ENCODE data around the gene SNCAIP. TPM values are rescaled to one million over a fixed set of nuclear protein-coding genes. Genes with fewer than 3 reads are reported as not detected.

SNCAIP gene
- total RNA-seq, 4 donors from 2014 or later: 4.9 to 7.7 (median 6.8) TPM

DNA sequence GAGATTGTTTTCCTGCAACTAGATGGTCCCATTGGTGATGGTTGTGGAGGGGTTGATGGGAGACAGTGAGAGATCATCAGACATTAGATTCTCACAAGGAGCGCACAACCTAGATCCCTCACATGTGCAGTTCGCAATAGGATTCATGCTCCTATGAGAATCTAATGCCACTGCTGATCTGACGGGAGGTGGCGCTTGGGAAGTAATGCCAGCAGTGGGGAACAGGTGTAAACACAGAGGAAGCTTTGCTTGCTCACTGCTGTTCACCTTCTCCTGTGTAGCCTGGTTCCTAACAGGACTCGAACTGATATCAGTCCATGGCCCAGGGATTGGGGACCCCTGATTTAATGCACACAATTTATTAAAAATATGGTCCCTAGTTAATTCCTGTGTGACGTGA lies 18.8 kb downstream of the SNCAIP start:
- TF ChIP-seq, protein P1, sequence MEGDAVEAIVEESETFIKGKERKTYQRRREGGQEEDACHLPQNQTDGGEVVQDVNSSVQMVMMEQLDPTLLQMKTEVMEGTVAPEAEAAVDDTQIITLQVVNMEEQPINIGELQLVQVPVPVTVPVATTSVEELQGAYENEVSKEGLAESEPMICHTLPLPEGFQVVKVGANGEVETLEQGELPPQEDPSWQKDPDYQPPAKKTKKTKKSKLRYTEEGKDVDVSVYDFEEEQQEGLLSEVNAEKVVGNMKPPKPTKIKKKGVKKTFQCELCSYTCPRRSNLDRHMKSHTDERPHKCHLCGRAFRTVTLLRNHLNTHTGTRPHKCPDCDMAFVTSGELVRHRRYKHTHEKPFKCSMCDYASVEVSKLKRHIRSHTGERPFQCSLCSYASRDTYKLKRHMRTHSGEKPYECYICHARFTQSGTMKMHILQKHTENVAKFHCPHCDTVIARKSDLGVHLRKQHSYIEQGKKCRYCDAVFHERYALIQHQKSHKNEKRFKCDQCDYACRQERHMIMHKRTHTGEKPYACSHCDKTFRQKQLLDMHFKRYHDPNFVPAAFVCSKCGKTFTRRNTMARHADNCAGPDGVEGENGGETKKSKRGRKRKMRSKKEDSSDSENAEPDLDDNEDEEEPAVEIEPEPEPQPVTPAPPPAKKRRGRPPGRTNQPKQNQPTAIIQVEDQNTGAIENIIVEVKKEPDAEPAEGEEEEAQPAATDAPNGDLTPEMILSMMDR (IDR thresholded peaks at IDR 0.05; ENCODE audit: low read depth): no peak

DNA sequence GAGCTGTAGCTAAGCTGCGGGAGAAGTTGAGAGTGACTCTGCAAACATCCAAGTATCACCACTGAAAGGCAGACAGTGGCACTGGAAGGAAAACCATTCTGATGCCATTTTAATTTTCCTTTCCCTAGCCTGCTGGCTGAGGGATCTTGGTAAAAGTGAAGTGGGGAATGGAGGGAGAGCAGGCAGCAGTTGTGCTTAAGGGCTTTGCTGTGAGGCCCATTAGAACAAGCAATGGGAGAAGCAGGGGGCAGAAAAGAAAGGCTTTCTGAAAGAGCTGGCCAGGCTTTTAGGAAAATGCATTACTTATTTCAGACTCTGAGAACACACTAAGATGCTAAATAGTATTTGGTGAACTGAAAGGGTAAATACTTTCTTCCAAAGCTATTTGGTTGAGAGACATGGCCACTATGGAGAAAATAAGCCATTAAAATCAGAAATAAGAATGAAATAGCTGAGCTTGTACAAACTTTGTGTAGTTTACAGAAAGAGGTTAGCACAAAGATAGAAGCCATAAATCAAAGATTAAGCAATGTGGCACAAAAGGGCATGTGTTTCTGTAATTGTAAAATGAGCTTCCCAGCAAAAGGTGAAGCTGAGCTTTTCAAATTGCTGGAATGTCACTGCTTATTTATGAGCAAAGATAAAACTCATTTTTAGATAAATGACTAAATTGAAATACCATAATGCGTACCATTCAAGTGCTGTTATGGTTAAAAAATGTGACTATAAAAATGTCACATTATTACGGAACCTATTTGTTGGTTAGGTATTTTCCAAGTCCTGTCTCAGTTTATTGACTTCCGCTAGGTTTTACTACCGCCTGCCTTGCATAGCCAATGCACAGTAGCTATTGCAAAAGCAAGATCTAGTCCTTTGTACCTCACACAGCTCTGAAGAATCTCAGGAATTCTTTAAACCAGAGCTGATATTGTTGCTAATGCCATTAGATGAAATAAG lies 20.8 kb downstream of the SNCAIP start:
- TF ChIP-seq, protein P1 (IDR thresholded peaks at IDR 0.05; ENCODE audit: low read depth): no peak

DNA sequence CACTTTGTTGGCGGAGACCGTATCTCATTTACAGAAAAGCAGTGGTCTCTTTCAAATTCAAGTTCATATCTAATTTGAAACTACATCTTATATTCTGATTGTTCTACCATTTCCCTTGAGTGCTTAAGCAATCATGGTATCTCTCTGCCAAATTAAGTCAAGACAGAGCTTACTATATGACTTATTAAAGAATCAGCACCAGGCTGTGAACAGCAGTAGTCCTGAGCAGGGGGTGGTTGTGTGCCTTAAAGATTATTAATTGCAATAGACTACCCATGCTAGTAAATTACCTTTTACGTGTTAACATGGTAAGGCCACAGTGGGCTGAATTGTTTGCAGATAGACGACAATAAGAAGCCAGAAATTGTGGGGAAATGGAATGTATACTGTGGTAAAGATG lies 21.5 kb downstream of the SNCAIP start:
- TF ChIP-seq, protein P1 (IDR thresholded peaks at IDR 0.05; ENCODE audit: low read depth): no peak

DNA sequence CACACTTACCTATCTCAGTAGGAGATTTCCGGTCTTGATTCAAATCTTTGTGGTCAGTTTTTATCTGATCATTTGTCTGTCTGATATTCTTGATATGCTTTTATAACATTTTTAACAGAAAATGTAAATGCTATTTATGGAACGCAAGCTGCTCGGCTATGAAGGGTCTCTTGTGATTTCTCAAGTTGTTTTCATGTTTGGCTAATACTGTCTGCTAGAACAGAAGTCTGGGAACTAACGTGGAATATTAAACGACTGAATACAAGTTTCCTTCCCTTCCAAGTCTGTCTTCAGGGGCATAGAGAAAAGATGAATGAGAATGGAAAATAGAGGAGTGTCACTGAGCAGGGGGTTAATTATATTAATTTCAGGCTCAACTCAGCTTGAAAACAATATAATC lies 27.6 kb downstream of the SNCAIP start:
- TF ChIP-seq, protein P1 (IDR thresholded peaks at IDR 0.05; ENCODE audit: low read depth): no peak

DNA sequence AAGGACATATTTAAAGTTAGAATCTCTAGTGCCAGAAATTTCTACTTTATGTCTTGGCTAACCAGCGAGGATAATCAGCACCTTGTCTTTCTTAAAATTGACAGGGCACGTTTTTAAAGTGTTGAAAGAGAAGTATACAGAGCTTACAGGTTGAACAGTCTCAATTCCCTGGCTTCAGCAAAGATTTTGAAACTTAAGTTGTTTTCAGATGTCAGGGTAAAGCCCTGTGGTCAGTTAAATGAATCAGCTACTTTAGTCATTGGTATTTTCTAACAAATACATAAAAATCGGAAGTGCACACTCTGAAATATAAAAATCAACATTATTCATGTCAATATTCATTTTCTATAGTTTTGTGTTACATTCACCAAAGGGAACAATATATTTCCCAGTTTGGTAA lies 29.1 kb downstream of the SNCAIP start:
- TF ChIP-seq, protein P1 (IDR thresholded peaks at IDR 0.05; ENCODE audit: low read depth): no peak

DNA sequence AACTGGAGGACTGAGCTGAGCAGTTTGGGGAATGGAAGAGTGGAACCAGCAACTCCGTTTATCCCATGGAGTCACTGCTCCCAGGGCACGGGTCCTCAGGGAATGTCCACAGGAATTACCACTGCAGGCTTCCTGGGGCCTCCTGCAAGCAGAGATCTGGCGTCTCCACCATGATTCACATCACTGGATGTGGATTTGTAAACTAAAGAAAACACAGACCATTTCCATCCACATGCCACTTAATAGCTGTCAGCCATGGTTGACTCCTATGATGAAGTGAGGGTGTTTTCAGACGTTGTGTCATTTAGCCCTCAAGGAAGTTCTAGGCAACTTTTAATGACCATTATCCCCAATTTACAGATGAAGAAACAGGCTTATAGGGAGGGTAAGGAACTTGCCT lies 30.2 kb downstream of the SNCAIP start:
- TF ChIP-seq, protein P1 (IDR thresholded peaks at IDR 0.05; ENCODE audit: low read depth): no peak

DNA sequence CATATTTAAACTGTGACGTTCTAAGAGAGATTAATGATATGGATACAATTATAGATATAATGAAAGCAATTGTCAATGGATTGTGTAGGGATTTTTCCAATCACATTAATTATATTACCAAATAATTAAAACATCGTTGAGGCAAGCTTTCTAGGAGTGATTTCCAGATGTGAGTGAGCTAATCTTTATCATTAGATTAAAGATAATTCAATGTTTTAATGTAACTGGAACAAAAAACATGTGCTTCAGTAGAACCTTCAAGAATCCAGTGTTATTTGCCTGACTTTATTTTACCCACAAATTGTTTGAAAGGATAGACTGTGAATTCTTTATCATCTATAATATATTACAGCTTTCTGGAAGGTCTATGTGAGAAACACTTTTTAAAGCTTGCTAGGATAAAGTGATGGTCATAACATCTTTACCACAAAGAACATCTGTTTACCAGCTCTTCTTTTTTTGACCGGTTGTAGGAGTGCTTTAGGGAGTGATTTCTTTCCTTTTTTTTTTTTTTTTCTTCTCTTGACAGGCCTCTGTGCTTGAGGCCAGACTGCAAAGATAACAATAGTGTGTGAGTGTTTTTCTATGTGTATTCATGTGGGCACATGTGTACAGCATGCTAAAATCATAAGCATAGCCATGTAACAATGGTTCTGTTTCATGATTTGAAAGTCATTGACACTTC lies 35.0 kb downstream of the SNCAIP start:
- TF ChIP-seq, protein P1 (IDR thresholded peaks at IDR 0.05; ENCODE audit: low read depth): no peak

All from subcutaneous adipose tissue (tissue), 4 donors.